Right lobe of liver (tissue), 4 donors: Measurements from ENCODE around the gene SLFN12.

Experiments
- CTCF ChIP-seq, 4 donors: fragments of 200-600 bp in 3 of 4; fragments of 450-650 bp in 1 of 4; IDR thresholded peaks; one replicate each; pipeline versions ENCODE4 v1.5.1 to v1.8.0; 2016 to 2022; ENCODE audit warnings: antibody characterized with exemption in 4 of 4, mild to moderate bottlenecking in 2 of 4
- POLR2A ChIP-seq: fragments of 450-650 bp; IDR thresholded peaks from one replicate; pipeline ENCODE4 v1.6.1; 2017; ENCODE audit warnings: antibody characterized with exemption, mild to moderate bottlenecking
- donor health status: DM: no; HTN: no; CAD: no.
- donor health status: DM: no; HTN: no; CAD: no.
- donor health status: DM: no; HTN: yes; CAD: no.

GRCh38 chr17:35416659-35417058 is 15.6 kb downstream of the SLFN12 start:
- TF ChIP-seq POLR2A (no peak), CTCF (IDR thresholded peaks at IDR 0.05) (no peak)
